ENCODE results near the gene RNPC3. TPM values are rescaled to one million over a fixed set of nuclear protein-coding genes. Genes with fewer than 3 reads are reported as not detected.

Gene RNPC3
- polyA plus RNA-seq, 3 donors: 8.0 to 29.6 (median 9.1) TPM

- no peak for TF ChIP-seq CTCF (IDR thresholded peaks at IDR 0.05)
- Histone ChIP-seq H2AFZ (ENCODE audit: insufficient read depth, low read depth, low read length, poor library complexity, severe bottlenecking) (no peak overlapping the region), H3K27ac (ENCODE audit: low read depth in 1 of 2, low read length in 2 of 2) (no peak overlapping the region), H3K4me1 (ENCODE audit: control insufficient read depth in 1 of 2, insufficient read depth in 2 of 2, low read length in 2 of 2) (no peaks in the 10 kb centered on the region), H3K36me3 (replicated peaks in 1 of 2; ENCODE audit: control insufficient read depth in 1 of 2, insufficient read depth in 2 of 2, low read length in 2 of 2) (no peaks in the 10 kb centered on the region), H3K9ac (ENCODE audit: insufficient read depth, low read length, poor library complexity, severe bottlenecking) (no peak overlapping the region), H3K27me3 (ENCODE audit: control insufficient read depth in 2 of 2, insufficient read depth in 2 of 2, low read length in 2 of 2) (no peaks in the 10 kb centered on the region), H3K79me2 (ENCODE audit: insufficient read depth, low read length) (no peaks in the 10 kb centered on the region), H3K9me3 (replicated peaks in 1 of 2; ENCODE audit: control insufficient read depth in 1 of 2, insufficient read depth in 1 of 2, low read length in 2 of 2) (no peaks in the 10 kb centered on the region), H3K4me3 (replicated peaks in 1 of 3; ENCODE audit: low read depth in 2 of 3, low read length in 3 of 3) (no peak overlapping the region), H4K20me1 (ENCODE audit: insufficient read depth, low read length) (no peaks in the 10 kb centered on the region), H3K4me2 (replicated peaks; ENCODE audit: extremely low read depth, low read length, poor library complexity, severe bottlenecking) (no peak overlapping the region)
- Mint-ChIP-seq H3K4me1 (no peaks in the 10 kb centered on the region), H3K27ac (no peak overlapping the region), H3K36me3 (no peaks in the 10 kb centered on the region), H3K27me3 (ENCODE audit: low read depth in 3 of 3) (peaks cover 0 to 3% (median 0%) of the 10 kb centered on the region in 3 donors), H3K9me3 (peaks cover 0 to 9% (median 0%) of the 10 kb centered on the region in 7 donors), H3K4me3 (no peak overlapping the region)
- no peak for DNase-seq
- intact Hi-C loops (cut with micrococcal nuclease): no loop called here
- WGBS (ENCODE audit: insufficient coverage): 100% methylated on average over 1 of the region's 2 CpGs
Observed at GRCh38 chr1:103496014-103496635, 29.4 kb upstream of the RNPC3 start.

- intact Hi-C loops (cut with micrococcal nuclease): no loop called here
- H3K9me3 ChIP-seq (replicated peaks in 1 of 2; ENCODE audit: control insufficient read depth in 1 of 2, insufficient read depth in 1 of 2, low read length in 2 of 2): no peaks in the 10 kb centered on the region
- H3K36me3 ChIP-seq (replicated peaks in 1 of 2; ENCODE audit: control insufficient read depth in 1 of 2, insufficient read depth in 2 of 2, low read length in 2 of 2): no peaks in the 10 kb centered on the region
- Mint-ChIP-seq H3K4me3 (no peak overlapping the region), H3K27ac (no peak overlapping the region), H3K9me3 (peaks cover 0 to 9% (median 0%) of the 10 kb centered on the region in 7 donors), H3K36me3 (no peaks in the 10 kb centered on the region), H3K4me1 (no peaks in the 10 kb centered on the region), H3K27me3 (ENCODE audit: low read depth in 3 of 3) (peaks cover 0 to 2% (median 0%) of the 10 kb centered on the region in 3 donors)
- no peak overlapping the region for H3K9ac ChIP-seq (ENCODE audit: insufficient read depth, low read length, poor library complexity, severe bottlenecking)
- no peaks in the 10 kb centered on the region for H3K4me1 ChIP-seq (ENCODE audit: control insufficient read depth in 1 of 2, insufficient read depth in 2 of 2, low read length in 2 of 2)
- H3K27me3 ChIP-seq (ENCODE audit: control insufficient read depth in 2 of 2, insufficient read depth in 2 of 2, low read length in 2 of 2): no peaks in the 10 kb centered on the region
- no peak for TF ChIP-seq CTCF (IDR thresholded peaks at IDR 0.05)
- no peaks in the 10 kb centered on the region for H3K79me2 ChIP-seq (ENCODE audit: insufficient read depth, low read length)
- no peak overlapping the region for H2AFZ ChIP-seq (ENCODE audit: insufficient read depth, low read depth, low read length, poor library complexity, severe bottlenecking)
- no peak overlapping the region for H3K4me2 ChIP-seq (replicated peaks; ENCODE audit: extremely low read depth, low read length, poor library complexity, severe bottlenecking)
- DNase-seq: no peak
- H4K20me1 ChIP-seq (ENCODE audit: insufficient read depth, low read length): no peaks in the 10 kb centered on the region
- H3K27ac ChIP-seq (ENCODE audit: low read depth in 1 of 2, low read length in 2 of 2): no peak overlapping the region
- no peak overlapping the region for H3K4me3 ChIP-seq (replicated peaks in 1 of 3; ENCODE audit: low read depth in 2 of 3, low read length in 3 of 3)
Observed at GRCh38 chr1:103497404-103497803, 28.1 kb upstream of the RNPC3 start.
